Measurements from ENCODE around the gene C1QTNF8.

The C1QTNF8 gene

DNA sequence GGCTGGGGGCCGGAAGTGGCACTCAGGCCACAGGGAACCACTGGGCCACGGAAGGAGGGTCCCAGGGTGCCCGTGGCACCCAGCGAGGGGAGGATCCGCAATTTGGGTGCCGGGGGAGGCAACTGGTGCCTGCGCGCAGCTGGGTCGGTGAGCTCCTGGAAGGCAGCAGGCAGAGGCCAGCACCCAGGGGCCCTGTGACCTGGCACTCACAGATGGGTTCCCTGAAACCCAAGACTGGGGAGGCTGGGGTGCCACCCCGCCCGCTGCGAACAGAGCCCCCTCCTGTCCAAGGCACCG is 22.8 kb downstream of the C1QTNF8 start:
- H3K27me3 ChIP-seq (ENCODE audit: control insufficient read depth, insufficient read depth, low read length) = peaks cover 35% of the 10 kb centered on the region
- H3K27ac ChIP-seq (ENCODE audit: low read depth, low read length) = no peak overlapping the region
- no peaks in the 10 kb centered on the region for H3K36me3 ChIP-seq (ENCODE audit: control insufficient read depth, insufficient read depth, low read length)
- no peak overlapping the region for H3K4me3 ChIP-seq (ENCODE audit: low read length)
- no peaks in the 10 kb centered on the region for H3K4me1 ChIP-seq (ENCODE audit: control insufficient read depth, insufficient read depth, low read length)
- no peak overlapping the region for H3K9ac ChIP-seq (ENCODE audit: low read length)

DNA sequence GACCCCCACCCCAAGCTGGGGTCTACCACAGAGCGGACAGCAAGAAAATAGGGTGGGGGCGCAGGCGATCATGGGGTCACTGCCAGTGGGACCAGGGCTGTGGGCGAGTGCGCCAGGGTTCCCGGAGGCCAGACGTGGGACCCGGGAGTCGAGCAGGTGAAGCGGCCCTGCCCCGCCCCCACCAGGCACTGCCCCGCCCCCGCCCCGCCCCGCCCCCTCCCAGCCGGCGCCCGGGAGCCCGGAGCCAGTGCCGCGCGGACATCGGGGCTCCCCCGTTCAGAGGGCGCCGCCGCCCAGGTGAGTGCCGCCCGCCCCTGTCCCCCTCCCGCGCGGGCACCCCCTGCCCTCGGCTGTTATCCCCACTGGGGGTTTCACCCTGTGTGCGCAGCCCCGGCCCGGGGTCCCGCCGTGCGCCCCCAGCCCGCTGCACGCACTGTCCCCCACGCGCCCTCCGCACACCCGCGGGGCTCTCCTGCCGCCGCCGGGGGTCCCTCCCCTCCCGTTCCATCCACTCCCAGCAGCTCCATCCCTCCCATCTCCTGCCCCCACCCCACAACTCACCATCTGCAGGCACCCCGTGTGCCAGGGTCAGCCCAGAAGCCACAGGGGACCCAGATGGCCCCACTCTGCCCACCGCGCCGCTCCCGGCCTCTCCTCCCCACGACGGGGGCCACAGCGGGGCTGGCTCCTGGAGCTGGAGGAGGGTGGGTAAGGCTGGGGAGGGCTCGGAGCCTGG is 23.4 kb downstream of the C1QTNF8 start, which contains the start of gene SSTR5:
Gene SSTR5 (plus strand): TSS at position 222 of the 736 bp plus-strand sequence. CDS start 6,122 bp downstream, outside the sequence.
- H3K9ac ChIP-seq (ENCODE audit: low read length) = no peak within 1 kb of the TSS
- no peaks in the 10 kb centered on the region for H3K36me3 ChIP-seq (ENCODE audit: control insufficient read depth, insufficient read depth, low read length)
- peaks cover 34% of the 10 kb centered on the region for H3K27me3 ChIP-seq (ENCODE audit: control insufficient read depth, insufficient read depth, low read length)
- H3K27ac ChIP-seq (ENCODE audit: low read depth, low read length) = no peak within 1 kb of the TSS
- H3K4me1 ChIP-seq (ENCODE audit: control insufficient read depth, insufficient read depth, low read length) = no peaks in the 10 kb centered on the region
- no peak within 1 kb of the TSS for H3K4me3 ChIP-seq (ENCODE audit: low read length)

DNA sequence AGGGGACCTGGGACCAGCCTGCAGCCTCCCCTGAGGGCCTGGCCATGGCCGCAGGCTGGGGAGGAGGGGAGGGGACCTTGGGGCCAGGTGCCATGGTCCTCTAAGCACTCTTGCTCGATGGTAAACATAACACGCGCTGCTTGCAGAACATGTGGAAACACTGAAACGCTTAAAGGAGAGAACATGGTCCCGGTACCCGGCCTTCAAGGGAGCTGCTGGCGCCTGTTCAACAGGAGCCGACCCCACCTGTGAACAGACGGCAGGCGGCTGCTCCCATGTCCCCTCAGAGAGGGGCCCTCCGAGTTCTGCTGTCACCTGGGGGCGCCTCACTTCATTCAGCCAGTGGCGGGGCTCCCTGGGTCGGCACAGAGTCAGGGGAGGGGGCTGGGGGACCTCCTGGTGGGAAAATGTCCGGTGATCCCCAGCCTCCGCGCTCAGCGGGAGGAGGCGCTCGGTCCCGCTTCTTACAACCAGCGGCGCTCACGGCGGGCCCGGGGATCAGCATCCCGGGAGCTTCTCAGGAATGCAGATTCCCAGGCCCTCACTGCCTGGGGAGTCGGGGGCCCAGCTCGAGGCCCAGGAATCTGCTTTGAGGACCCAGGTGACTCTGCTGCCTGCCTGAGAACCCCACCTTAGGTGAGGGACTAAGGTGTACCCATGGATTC is 24.4 kb downstream of the C1QTNF8 start:
- Histone ChIP-seq H3K4me3 (ENCODE audit: low read length) (no peak overlapping the region), H3K4me1 (ENCODE audit: control insufficient read depth, insufficient read depth, low read length) (no peaks in the 10 kb centered on the region), H3K9ac (ENCODE audit: low read length) (no peak overlapping the region), H3K27ac (ENCODE audit: low read depth, low read length) (no peak overlapping the region), H3K27me3 (ENCODE audit: control insufficient read depth, insufficient read depth, low read length) (peaks cover 37% of the 10 kb centered on the region), H3K36me3 (ENCODE audit: control insufficient read depth, insufficient read depth, low read length) (no peaks in the 10 kb centered on the region)

DNA sequence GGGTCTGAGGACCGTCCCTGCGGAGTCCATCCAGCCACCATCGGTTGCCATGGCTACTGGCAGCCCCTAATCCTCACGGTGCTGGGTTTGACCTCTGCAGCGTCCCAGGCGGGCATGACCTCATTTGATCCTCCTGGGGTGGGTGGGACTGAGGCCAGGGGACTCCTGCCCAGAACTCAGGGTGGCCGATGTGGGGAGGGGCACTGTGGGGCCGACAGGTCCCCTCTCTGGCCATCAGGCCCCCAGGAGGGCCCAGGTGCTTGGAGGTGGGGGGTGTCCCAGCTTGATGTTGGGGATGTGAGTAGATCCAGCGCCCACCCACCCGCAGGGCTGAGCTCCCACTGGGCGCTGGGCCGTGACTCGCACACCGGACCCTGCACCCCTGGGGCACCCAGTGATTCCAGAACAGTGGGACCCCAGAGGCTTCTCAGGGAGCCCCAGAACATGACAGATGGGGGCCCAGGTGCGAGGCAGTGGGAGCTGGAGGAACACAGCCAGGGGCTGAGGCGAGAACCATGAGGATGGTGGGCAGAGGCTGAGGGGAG is 25.1 kb downstream of the C1QTNF8 start:
- H3K36me3 ChIP-seq (ENCODE audit: control insufficient read depth, insufficient read depth, low read length) = no peaks in the 10 kb centered on the region
- H3K4me3 ChIP-seq (ENCODE audit: low read length) = no peak overlapping the region
- peaks cover 40% of the 10 kb centered on the region for H3K27me3 ChIP-seq (ENCODE audit: control insufficient read depth, insufficient read depth, low read length)
- no peaks in the 10 kb centered on the region for H3K4me1 ChIP-seq (ENCODE audit: control insufficient read depth, insufficient read depth, low read length)
- no peak overlapping the region for H3K9ac ChIP-seq (ENCODE audit: low read length)
- H3K27ac ChIP-seq (ENCODE audit: low read depth, low read length) = no peak overlapping the region

DNA sequence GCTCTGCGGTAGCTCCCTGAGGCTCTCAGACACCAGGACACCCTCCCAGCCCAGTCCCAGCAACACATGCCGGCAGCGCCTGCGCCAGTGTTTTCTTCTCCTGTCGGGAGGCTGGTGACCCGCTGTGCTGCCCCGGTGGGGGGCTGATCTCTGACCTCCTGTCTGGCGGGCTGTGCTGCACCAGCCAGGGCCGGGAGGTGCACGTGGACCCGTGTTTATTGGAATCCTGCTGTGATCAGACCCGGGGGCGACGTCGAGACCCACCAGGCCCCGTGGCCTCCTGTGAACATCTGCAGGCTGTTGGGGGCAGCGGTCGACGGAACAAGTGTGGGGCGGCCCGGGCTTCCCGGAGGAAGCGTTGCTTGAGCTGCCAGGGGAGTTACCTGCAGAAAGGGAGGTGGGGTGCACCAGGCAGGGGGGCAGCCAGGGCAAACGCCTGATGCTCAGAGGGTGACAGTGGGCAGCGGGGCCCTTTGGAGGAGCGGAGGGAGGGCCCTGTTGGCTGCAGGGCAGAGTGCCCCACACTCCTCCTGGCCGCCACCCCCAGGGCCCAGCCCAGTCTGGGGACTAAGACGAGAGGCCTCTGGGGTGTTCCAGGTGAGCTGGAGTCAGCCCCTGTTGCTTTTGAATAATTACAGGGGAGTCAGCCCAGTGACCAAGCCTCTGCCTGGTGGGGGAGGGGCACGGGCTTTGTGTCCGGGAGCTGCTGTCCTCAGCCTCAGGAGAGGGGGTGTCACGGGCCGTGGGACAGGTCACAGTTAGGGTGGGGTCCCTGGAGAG is 25.8 kb downstream of the C1QTNF8 start:
- H3K27me3 ChIP-seq (ENCODE audit: control insufficient read depth, insufficient read depth, low read length) = peaks cover 38% of the 10 kb centered on the region
- H3K27ac ChIP-seq (ENCODE audit: low read depth, low read length) = no peak overlapping the region
- no peaks in the 10 kb centered on the region for H3K4me1 ChIP-seq (ENCODE audit: control insufficient read depth, insufficient read depth, low read length)
- H3K36me3 ChIP-seq (ENCODE audit: control insufficient read depth, insufficient read depth, low read length) = no peaks in the 10 kb centered on the region
- no peak overlapping the region for H3K4me3 ChIP-seq (ENCODE audit: low read length)
- no peak overlapping the region for H3K9ac ChIP-seq (ENCODE audit: low read length)

DNA sequence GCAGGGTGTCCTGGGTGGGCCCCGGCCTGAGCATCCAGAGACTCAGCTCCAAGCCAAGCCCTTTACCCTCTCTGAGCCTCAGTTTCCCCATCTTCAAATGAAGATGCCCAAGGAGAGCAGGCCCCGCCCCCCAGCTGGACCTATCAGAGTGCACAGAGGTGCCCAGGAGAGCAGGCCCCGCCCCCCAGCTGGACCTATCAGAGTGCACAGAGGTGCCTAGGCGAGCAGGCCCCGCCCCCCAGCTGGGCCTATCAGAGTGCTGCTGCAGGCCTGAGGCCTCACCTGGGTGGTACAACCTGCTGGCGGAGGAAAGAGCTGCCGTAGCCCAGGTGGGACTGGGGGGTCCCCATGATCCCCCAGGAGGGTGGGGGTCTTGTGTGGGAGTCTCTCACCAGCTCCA is 26.9 kb downstream of the C1QTNF8 start:
- Histone ChIP-seq H3K27me3 (ENCODE audit: control insufficient read depth, insufficient read depth, low read length) (peaks cover 38% of the 10 kb centered on the region), H3K4me1 (ENCODE audit: control insufficient read depth, insufficient read depth, low read length) (no peaks in the 10 kb centered on the region), H3K36me3 (ENCODE audit: control insufficient read depth, insufficient read depth, low read length) (no peaks in the 10 kb centered on the region), H3K27ac (ENCODE audit: low read depth, low read length) (no peak overlapping the region), H3K9ac (ENCODE audit: low read length) (no peak overlapping the region), H3K4me3 (ENCODE audit: low read length) (no peak overlapping the region)

DNA sequence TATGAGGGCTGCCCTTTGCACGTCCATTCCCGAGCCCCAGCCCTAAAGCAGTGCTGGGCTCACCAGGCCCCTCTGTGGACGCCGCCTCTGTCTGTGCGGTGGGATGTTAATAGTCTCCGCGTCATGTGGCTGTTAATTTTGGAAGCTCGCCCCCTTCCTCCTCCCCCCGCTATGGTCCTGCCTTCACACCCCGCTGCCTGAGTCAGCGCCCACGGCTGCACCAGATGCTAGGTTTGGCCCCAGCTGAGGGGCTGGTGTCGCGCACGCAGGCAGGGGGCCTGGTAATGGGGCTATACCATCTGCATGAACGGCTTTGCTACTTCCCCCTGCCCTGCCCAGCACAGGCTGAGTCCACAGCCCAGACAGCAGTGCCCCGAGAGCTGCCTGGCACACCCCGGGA is 27.6 kb downstream of the C1QTNF8 start:
- Histone ChIP-seq H3K4me3 (ENCODE audit: low read length) (no peak overlapping the region), H3K36me3 (ENCODE audit: control insufficient read depth, insufficient read depth, low read length) (no peaks in the 10 kb centered on the region), H3K27ac (ENCODE audit: low read depth, low read length) (no peak overlapping the region), H3K9ac (ENCODE audit: low read length) (no peak overlapping the region), H3K27me3 (ENCODE audit: control insufficient read depth, insufficient read depth, low read length) (peaks cover 38% of the 10 kb centered on the region), H3K4me1 (ENCODE audit: control insufficient read depth, insufficient read depth, low read length) (no peaks in the 10 kb centered on the region)

DNA sequence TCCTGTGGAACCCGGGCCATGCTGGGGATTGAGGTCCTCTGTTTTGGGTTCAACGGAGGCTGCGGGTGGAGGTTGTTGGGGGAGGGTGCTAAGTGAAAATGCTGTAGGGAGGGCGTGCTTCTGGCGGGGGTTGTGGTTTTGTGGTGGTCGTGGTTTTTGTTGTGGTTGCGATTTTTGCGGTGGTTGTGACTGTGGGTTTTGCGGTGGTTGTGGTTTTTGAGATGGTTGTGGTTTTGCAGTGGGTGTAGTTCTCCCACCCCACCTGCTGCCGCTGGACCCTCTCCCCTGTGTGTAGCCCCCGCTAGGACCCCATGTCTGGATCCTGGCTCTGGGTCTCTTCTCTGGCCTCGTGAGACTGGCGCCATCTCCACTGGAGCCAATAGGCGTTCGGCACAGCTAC is 28.4 kb downstream of the C1QTNF8 start:
- Histone ChIP-seq H3K4me3 (ENCODE audit: low read length) (no peak overlapping the region), H3K27ac (ENCODE audit: low read depth, low read length) (no peak overlapping the region), H3K9ac (ENCODE audit: low read length) (no peak overlapping the region), H3K27me3 (ENCODE audit: control insufficient read depth, insufficient read depth, low read length) (peaks cover 36% of the 10 kb centered on the region), H3K36me3 (ENCODE audit: control insufficient read depth, insufficient read depth, low read length) (no peaks in the 10 kb centered on the region), H3K4me1 (ENCODE audit: control insufficient read depth, insufficient read depth, low read length) (no peaks in the 10 kb centered on the region)

DNA sequence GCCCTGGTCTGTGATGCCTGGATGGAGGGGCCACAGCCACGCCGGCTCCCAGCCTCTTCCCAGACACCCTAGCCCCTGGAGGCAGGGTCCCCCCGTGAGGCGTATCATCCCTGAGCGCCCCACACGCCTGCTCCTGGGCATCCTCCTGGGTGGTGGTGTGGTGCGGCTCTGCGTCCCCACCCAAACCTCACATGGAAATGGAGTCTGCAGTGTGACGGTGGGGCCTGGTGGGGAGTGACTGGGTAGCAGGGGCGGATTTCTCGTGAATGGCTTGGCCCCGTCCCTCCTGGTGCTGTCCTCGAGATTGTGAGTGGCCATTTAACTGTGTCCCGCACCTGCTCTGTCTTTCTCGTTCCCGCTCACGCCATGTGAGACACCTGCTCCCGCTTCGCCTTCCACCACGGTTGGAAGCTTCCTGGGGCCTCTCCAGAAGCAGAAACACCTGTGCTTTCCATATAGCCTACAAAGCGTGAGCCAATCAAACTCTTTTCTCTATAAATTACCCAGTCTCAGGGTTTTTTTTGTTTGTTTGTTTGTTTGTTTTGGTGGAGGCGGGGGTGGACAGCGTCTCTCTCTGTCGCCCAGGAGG is 29.4 kb downstream of the C1QTNF8 start:
- no peak overlapping the region for H3K9ac ChIP-seq (ENCODE audit: low read length)
- no peak overlapping the region for H3K27ac ChIP-seq (ENCODE audit: low read depth, low read length)
- no peak overlapping the region for H3K4me3 ChIP-seq (ENCODE audit: low read length)
- H3K27me3 ChIP-seq (ENCODE audit: control insufficient read depth, insufficient read depth, low read length) = peaks cover 30% of the 10 kb centered on the region
- no peaks in the 10 kb centered on the region for H3K4me1 ChIP-seq (ENCODE audit: control insufficient read depth, insufficient read depth, low read length)
- no peaks in the 10 kb centered on the region for H3K36me3 ChIP-seq (ENCODE audit: control insufficient read depth, insufficient read depth, low read length)

DNA sequence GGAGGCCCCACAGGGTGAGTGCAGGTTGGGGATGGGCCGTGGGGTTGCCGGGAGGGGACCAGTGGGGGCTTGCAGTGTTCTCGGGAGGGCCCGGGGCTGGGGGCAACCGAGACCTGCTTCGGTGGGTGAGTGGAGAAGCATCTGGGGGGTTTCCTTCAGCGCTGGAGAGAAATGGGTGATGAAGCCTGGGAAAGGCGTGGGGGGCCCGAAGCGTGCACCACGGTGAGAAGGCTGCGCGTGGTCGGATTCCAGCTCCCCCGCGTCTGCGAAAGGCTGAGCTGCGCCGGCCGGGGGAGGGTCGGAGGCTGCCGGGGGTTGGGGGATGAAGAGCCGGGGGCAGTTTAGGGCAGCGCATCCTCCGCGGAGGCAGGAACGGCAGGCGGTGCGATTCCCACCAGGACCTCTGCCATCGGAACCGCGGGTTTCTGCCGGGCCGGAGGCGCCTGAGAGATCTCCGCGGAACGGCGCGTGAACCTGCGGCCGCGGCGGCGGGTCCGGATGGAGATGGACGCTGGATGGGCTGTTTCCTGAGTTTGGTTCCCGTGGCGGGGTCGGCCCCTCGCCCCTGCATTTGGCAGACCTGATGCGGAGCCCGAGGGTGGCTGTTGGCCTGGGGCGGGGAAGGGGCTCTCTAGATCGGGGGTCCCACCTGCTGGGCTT is 30.4 kb downstream of the C1QTNF8 start:
- Histone ChIP-seq H3K9ac (ENCODE audit: low read length) (no peak overlapping the region), H3K36me3 (ENCODE audit: control insufficient read depth, insufficient read depth, low read length) (no peaks in the 10 kb centered on the region), H3K4me1 (ENCODE audit: control insufficient read depth, insufficient read depth, low read length) (no peaks in the 10 kb centered on the region), H3K27ac (ENCODE audit: low read depth, low read length) (no peak overlapping the region), H3K4me3 (ENCODE audit: low read length) (no peak overlapping the region), H3K27me3 (ENCODE audit: control insufficient read depth, insufficient read depth, low read length) (peaks cover 26% of the 10 kb centered on the region)

DNA sequence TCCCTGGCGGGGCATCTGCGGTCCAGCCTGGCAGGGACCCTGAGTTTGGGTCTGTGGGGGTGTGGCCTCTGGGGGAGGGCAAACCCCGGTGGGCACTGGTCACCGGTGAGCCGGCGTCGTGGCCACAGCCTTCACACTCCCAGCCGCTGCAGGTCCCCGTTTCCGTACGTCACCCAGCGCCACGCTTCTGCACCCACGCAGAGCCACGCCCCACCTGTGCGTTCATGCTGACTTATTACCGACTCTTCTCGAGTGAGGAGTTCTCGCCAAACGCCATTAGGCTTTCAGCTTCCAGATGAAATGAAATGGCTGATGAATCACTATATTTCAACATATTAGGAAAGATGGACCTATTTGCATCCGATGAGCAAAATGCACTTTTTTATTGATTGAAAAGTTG is 32.3 kb downstream of the C1QTNF8 start:
- H3K36me3 ChIP-seq (ENCODE audit: control insufficient read depth, insufficient read depth, low read length) = no peaks in the 10 kb centered on the region
- no peaks in the 10 kb centered on the region for H3K4me1 ChIP-seq (ENCODE audit: control insufficient read depth, insufficient read depth, low read length)
- peaks cover 13% of the 10 kb centered on the region for H3K27me3 ChIP-seq (ENCODE audit: control insufficient read depth, insufficient read depth, low read length)
- H3K27ac ChIP-seq (ENCODE audit: low read depth, low read length) = no peak overlapping the region
- H3K4me3 ChIP-seq (ENCODE audit: low read length) = no peak overlapping the region
- no peak overlapping the region for H3K9ac ChIP-seq (ENCODE audit: low read length)

DNA sequence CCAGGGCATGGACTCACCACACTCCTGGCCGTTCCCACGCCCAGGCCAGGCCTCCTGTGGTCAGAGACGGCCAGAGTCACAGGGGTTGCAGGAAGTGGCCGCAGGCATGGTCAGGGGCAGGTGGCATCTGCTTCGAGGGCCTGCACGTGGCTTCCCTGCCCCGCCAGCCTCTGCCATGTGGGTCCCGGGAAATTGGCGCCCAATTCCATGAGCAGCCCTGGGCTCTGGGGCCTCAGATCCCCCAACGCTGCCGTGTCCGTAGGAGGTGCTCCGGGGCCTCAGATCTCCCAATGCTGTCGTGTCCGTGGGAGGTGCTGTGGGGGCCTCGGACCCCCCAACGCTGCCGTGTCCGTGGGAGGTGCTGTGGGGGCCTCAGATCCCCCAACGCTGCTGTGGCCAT is 33.1 kb downstream of the C1QTNF8 start:
- peaks cover 6% of the 10 kb centered on the region for H3K27me3 ChIP-seq (ENCODE audit: control insufficient read depth, insufficient read depth, low read length)

More for the DNA sequence above, 33.1 kb downstream of the C1QTNF8 start:
- no peak overlapping the region for H3K27ac ChIP-seq (ENCODE audit: low read depth, low read length)
- no peaks in the 10 kb centered on the region for H3K36me3 ChIP-seq (ENCODE audit: control insufficient read depth, insufficient read depth, low read length)
- H3K9ac ChIP-seq (ENCODE audit: low read length) = no peak overlapping the region
- no peaks in the 10 kb centered on the region for H3K4me1 ChIP-seq (ENCODE audit: control insufficient read depth, insufficient read depth, low read length)
- no peak overlapping the region for H3K4me3 ChIP-seq (ENCODE audit: low read length)
